Chondrocyte (in vitro differentiated cells): ENCODE results near the gene PRSS36. TPM values are rescaled to one million over a fixed set of nuclear protein-coding genes. Genes with fewer than 3 reads are reported as not detected.

Experiments used
- DNase-seq: peaks from one replicate; pipeline ENCODE4 v3.0.0; 2021; ENCODE audit warnings: mixed read lengths, low spot score
- H3K27ac Mint-ChIP-seq: one replicate; pipeline ENCODE4 v1.8.0; 2021; ENCODE audit warnings: mild to moderate bottlenecking, moderate library complexity, mixed read lengths; ENCODE audit not compliant: unreplicated experiment
- H3K27me3 Mint-ChIP-seq: 2 replicates; pipeline ENCODE4 v1.8.0; 2021; ENCODE audit warnings: low read depth, mixed read lengths
- H3K36me3 Mint-ChIP-seq: 2 replicates; pipeline ENCODE4 v1.8.0; 2021; ENCODE audit warnings: low read depth, mixed read lengths
- H3K4me1 Mint-ChIP-seq: 2 replicates; pipeline ENCODE4 v1.8.0; 2021; ENCODE audit warnings: low read depth, mild to moderate bottlenecking, mixed read lengths
- H3K4me3 Mint-ChIP-seq: one replicate; pipeline ENCODE4 v1.8.0; 2021; ENCODE audit warnings: mild to moderate bottlenecking, moderate library complexity, mixed read lengths; ENCODE audit not compliant: unreplicated experiment
- H3K9me3 Mint-ChIP-seq: 2 replicates; pipeline ENCODE4 v1.8.0; 2021; ENCODE audit warnings: low read depth, mixed read lengths
- CTCF ChIP-seq: fragments of 200-600 bp; sonication (generic); IDR thresholded peaks from 2 replicates; pipeline ENCODE4 v1.5.0; 2021; ENCODE audit warnings: antibody characterized with exemption, mild to moderate bottlenecking, moderate library complexity
- total RNA-seq: library from RNA; stranded (reverse); gene quantifications from 3 replicates; pipeline ENCODE4 v1.2.1, GENCODE V29; 2021

PRSS36 gene
- total RNA-seq, 1 donor from 2014 or later: 0.35 TPM

- peaks cover 10% of the 10 kb centered on the region for H3K36me3 Mint-ChIP-seq
- no peak for TF ChIP-seq CTCF
- peaks cover 13% of the 10 kb centered on the region for H3K4me1 Mint-ChIP-seq
- H3K9me3 Mint-ChIP-seq: no peaks in the 10 kb centered on the region
- no peak for DNase-seq
- H3K27ac Mint-ChIP-seq: peak overlapping the region; percentile 98
- H3K27me3 Mint-ChIP-seq: no peaks in the 10 kb centered on the region
- H3K4me3 Mint-ChIP-seq: peak overlapping the region; percentile 94
Measured at GRCh38 chr16:31118223-31119155, 31.4 kb downstream of the PRSS36 start.

- peak; percentile 99 for DNase-seq
- H3K27ac Mint-ChIP-seq: peak within 1 kb of the TSS; percentile 98
- no peaks in the 10 kb centered on the region for H3K9me3 Mint-ChIP-seq
- H3K36me3 Mint-ChIP-seq: peaks cover 10% of the 10 kb centered on the region
- no peaks in the 10 kb centered on the region for H3K27me3 Mint-ChIP-seq
- TF ChIP-seq CTCF: peak; percentile 14
- H3K4me3 Mint-ChIP-seq: peak within 1 kb of the TSS; percentile 94
- peaks cover 13% of the 10 kb centered on the region for H3K4me1 Mint-ChIP-seq
Measured at GRCh38 chr16:31117384-31118222, 32.3 kb downstream of the PRSS36 start, which contains the start of gene KAT8. TSS of gene KAT8 (plus strand) at chr16:31117664. CDS start at chr16:31117682, 18 bp downstream.

GRCh38 chr16:31114468-31114867, 35.4 kb downstream of the PRSS36 start:
- DNase-seq: no peak
- H3K27ac Mint-ChIP-seq: peak overlapping the region; percentile 32
- no peaks in the 10 kb centered on the region for H3K9me3 Mint-ChIP-seq
- no peak for TF ChIP-seq CTCF
- peaks cover 16% of the 10 kb centered on the region for H3K36me3 Mint-ChIP-seq
- no peaks in the 10 kb centered on the region for H3K27me3 Mint-ChIP-seq
- H3K4me3 Mint-ChIP-seq: no peak overlapping the region
- H3K4me1 Mint-ChIP-seq: peaks cover 20% of the 10 kb centered on the region

GRCh38 chr16:31113121-31114120, 36.4 kb downstream of the PRSS36 start:
- peak overlapping the region; percentile 59 for H3K27ac Mint-ChIP-seq
- no peak overlapping the region for H3K4me3 Mint-ChIP-seq
- peaks cover 14% of the 10 kb centered on the region for H3K36me3 Mint-ChIP-seq
- no peak for TF ChIP-seq CTCF
- DNase-seq: no peak
- H3K27me3 Mint-ChIP-seq: no peaks in the 10 kb centered on the region
- peaks cover 18% of the 10 kb centered on the region for H3K4me1 Mint-ChIP-seq
- H3K9me3 Mint-ChIP-seq: no peaks in the 10 kb centered on the region
